HG02623 (cell line): ENCODE results near the gene PDGFB.

Source experiments
- ATAC-seq: cut with Tn5 transposase; IDR thresholded peaks from one replicate; pipeline ENCODE4 v1.9.1; 2021; ENCODE audit warnings: moderate library complexity; ENCODE audit not compliant: unreplicated experiment

The PDGFB gene

GRCh38 chr22:39244496-39245129 is at the start of gene PDGFB:
TSS of gene PDGFB (minus strand) at chr22:39244982. CDS start at chr22:39243963, 1,019 bp downstream.
- no peak for ATAC-seq

DNA sequence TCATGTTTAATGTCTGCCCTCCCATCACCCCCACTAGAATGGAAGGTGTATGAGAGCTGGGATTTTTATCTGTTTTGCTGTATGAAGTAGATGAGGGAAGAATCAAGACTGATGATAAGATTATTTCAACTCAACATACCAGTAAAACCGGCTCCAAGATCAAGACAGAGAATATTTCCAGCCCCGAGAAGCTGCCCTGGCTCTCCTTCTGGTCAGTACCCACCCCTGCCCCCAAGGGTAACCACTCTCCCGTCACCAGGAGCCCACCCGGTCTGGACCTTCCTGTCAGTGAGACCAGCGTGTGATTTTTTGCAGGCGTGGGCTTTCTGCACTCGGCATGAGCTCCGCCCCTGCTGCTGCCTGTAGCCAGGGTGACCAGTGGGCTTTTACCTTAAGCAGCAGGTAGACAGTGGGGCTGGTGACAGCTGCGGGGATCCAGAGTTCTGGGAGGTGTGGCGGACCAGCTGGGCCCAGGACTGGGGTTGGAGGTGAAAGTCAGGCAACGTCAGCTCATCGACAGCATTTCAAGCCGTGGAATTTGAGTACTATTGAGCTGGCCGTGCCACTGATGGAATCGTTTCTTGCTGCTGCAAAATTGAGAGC is 49.1 kb upstream of the PDGFB start:
- ATAC-seq: no peak

DNA sequence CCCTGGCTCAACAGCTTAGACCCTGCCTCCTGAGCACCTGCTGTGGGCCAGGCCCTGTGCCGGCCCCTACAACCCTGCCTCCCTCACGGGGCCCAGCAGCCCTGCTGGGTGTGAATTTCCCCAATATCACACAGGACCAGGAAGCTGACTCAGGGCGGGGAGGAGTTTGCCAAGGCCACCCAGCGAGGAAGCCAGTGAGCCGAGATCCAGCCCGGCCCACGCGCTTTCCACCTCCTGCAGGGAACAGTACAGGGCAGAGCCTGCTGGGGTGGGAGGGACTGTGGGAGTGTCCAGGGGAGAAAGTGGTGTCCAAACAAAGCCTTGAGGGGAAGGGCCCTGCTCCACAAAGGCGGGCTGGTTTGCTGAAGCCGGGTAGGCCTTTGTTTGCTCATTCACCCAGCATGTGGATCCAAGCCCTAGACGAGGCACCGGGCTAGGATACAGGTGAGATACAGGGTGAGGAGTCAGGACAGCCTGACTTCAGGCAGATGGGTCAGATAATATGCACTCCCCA is 47.8 kb upstream of the PDGFB start:
- no peak for ATAC-seq

GRCh38 chr22:39292031-39292462 is 47.3 kb upstream of the PDGFB start:
- no peak for ATAC-seq

DNA sequence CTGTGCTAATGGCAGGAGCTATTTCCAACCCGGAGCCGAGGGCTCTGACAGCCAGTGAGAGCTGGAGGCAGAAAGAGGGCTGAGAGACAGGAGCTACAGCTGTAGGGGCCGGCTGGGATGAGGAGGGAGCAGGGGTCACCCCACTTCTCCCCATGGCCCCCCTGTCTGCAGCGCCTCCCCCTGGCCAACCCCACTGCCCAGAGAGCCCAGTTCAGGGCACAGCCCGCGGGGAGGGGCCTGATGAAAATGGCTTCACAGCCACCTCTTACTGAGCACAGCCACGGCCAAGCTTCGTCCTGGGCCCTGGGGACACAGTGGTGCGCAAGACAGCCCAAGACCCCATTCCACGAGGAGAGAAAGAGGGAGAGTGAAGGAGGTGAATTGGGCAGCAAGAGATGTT is 46.7 kb upstream of the PDGFB start:
- ATAC-seq: no peak

DNA sequence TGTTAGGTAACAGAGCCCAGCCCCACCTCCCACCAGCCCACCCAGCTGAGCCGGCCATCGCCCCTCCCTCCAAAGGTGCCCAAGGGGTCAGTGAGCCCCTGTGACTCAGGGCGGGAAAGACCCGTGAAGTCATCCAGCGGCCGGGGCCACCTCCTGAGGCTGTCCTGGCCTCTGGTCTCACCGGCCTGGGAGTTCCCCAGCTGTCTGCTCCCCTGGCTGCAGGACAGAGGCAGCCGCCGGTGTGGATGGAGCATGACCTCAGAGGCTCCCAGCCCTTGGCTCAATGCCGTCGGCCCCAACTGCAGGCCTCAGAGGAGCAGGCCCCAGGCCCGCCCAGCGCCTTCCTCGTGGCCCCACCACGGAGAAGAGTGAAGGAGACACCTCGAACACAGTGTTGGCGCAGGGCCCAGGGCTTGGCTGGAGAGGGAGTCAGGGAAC is 46.0 kb upstream of the PDGFB start:
- ATAC-seq: no peak

GRCh38 chr22:39289975-39290720 is 45.4 kb upstream of the PDGFB start:
- ATAC-seq: no peak

DNA sequence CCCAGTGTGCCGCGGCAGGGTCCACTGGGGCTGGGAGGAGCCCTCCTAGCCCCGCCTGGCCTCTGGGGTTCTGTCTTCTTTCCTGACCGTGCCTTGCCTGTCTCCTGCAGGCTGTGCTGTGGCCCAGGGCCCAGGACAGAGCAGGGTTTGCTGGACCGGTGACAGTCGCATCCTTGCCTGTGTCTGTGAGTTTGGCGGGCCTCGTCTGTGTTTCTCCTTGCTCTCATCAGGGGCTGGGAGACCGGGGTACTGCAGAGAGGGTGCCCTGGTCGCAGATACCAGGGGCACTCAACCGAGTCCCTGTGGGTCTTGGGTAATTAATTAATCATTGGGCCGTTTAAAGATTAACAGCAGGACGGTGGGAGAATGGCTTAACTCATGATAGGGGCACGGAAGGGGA is 44.8 kb upstream of the PDGFB start:
- no peak for ATAC-seq

- ATAC-seq: no peak
Measured at GRCh38 chr22:39288135-39288898, 43.5 kb upstream of the PDGFB start.

GRCh38 chr22:39287076-39287725 is 42.4 kb upstream of the PDGFB start:
- ATAC-seq: no peak

DNA sequence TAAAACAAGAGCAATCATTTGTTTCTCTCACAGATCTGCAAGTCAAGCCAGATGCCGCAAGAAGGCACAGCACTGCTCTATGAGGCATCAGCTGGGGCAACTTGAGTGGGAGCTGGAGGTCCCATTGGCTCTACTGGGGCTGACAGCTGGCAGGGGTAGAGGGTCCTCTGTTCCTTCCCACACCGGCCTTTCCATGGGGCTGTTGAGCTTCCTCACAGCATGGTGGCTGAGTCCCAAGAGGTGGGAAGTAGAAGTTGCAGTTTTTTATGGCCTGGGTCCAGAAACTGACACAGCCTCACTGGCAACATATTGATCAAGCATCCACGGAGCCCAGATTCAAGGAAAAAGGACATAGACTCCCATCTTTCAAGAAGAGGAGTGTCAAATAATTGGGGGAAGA is 40.2 kb upstream of the PDGFB start:
- ATAC-seq: no peak

DNA sequence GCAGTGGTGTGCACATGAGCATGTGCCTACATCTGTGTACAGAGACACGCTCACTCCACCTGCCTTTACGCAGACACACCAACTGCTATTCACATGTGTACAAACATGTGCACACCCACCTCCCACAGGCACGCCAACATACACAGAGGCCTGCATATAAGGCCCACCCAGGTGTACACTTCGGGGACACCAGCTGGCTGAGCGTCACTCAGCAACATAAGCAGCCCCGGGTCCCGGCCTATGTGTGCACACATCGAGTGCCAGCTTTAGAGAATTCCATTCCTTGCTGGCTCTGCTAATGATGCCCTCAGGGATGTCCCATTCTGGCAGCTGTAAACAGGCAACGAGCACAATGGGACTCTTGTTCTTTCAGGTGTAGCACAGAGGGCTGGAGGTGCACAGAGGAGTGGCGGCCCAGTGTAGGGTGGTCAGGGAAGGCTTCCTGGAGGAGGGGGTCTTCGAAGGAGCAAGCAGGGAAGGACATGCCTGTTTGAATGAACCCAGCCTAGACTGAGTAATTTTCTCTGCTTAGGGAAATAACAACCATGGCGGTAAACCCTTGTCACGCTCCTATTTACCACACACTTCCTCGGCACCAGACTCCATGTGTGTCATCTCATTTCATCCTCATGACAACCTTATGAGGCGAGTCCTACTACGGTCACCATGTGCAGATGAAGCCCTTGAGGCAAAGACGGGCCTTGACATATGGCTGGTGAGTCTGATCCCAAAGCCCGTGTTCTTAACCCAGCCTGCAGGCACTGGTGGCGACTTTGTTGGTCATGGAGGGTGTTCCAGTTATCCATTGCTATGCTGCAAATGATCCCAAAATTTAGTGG is 39.6 kb upstream of the PDGFB start:
- no peak for ATAC-seq

DNA sequence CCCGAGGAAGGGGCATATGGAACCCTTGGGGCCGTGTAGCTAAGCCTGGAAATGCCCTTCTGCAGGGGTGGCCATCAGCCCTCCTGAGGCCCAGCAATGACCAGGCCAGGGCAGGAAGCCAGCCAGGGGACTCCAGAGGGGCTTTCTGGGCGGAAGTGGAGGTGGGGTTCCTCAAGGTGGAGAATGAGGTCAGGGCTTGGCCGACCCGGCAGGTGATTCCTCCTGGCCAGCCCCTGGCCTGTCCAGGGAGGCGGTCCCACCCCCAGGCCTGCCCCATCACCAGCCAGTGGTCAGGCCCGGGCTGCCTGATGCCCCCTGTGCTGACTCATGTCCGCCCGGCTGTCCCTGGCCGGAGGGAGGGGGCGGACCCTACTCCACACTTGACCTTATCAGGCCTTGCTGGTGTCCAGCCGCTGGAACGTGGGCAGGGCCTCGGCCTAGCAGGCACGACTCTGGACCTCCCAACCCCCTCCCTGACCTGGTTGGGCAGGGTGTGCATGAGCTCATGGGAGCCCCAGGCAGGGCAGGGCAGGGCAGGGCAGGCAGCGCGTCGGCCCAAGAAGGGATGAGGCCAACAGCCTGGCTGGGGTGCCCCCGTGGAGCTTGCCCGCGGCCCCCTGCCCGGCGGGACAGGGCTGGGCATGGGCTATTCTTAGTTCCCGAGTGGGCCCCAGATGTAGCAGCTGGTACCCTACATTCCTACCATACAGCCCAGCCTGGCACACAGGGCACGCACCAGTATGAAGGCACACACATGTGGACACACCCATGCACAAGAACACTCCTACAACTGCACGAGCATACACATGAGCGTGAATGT is 38.8 kb upstream of the PDGFB start:
- no peak for ATAC-seq

GRCh38 chr22:39282645-39283321 is 38.0 kb upstream of the PDGFB start:
- ATAC-seq: no peak

DNA sequence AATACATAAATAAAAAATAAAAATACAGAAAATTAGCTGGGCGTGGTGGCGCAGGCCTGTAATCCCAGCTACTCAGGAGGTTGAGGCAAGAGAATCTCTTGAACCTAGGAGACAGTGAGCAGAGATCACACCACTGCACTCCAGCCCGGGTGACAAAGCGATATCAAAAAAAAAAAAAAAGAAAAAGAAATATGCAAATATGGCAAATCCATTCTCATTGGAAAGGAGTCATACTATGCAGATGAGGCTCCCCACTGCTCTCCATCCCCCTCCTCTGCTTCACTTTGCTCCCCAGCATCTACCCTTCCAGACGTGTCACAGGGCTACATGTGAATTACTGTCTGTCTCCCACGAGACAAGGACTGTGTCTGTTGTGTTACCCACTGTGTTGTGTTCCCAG is 36.3 kb upstream of the PDGFB start:
- ATAC-seq: no peak

- no peak for ATAC-seq
Measured at GRCh38 chr22:39280250-39280649, 35.5 kb upstream of the PDGFB start.

DNA sequence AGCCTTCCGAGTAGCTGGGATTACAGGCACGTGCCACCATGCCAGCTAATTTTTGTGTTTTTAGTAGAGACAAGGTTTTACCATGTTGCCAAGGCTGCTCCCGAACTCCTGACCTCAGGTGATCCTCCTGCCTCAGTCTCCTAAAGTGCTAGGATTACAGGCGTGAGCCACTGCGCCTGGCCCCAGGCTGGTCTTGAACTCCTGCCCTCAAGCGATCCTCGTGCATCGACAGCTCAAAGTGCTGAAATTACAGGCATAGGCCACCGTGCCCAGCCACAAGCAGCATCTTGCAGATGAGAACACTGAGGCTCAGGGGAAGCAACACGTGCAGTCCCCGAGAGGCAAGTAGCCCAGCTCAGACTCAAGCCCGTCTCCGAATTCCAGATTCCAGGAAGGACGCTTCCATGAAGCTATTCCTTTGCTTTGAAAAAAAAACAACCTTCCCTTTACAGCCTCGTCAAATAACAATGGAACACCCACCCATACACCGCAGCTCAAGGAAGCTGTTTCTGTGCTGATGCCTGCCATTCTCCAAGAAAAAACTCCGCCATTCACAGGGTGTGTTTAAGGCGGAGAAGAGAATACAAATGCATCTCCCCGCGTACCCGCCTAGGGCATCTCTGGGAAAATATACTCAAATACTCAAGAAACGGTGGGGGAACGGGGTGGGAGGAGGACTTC is 34.5 kb upstream of the PDGFB start:
- no peak for ATAC-seq

DNA sequence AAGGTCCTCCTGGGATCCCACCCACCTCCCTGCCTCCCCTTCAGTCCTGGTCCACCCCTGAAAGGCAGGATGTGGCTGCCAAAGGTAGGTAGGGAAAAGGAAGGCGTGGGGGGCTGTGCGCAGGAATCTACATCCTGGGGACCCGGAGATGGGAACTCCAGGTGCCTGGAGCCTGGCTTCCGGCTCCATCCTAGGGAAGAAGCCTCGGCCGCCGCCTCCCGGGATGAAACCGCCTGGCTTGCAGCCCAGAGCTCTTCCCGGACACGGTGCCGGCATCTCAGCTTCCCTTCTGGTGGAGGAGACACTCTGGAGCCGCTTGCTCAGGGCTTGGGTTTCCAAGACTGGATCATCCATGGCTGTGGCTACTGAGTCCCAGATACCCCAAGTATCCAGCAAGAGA is 33.3 kb upstream of the PDGFB start:
- no peak for ATAC-seq
